ENCODE results near the gene KCTD16. TPM values are rescaled to one million over a fixed set of nuclear protein-coding genes. Genes with fewer than 3 reads are reported as not detected.

Gene KCTD16
- total RNA-seq, 1 experiment from 2014 or later = 0.13 TPM

DNA sequence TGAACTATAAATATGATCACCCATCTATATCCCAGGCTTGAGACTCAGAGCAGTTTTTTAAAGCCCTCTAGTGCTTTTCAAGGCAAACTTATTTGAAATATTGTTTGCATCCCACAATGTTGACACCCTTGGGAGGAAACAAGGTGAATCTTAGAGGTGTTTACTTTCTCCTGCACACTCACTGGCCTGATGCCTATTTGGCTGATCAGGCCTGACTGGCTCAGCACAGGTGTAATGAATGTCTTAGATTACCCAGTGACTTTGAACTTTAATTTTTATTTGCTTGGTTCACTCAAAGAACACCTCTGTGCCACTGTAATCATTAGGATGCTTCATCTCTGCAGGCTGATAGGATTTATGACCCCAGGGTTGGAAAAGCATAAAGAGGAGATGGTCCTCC is 158.3 kb downstream of the KCTD16 start:
- H3K27me3 ChIP-seq = no peaks in the 10 kb centered on the region; the same call in 1 of the 2 replicates
- no peaks in the 10 kb centered on the region for H3K36me3 ChIP-seq
- no peak for DNase-seq
- no peak overlapping the region for H3K4me3 ChIP-seq
- H3K9me3 ChIP-seq = no peaks in the 10 kb centered on the region

DNA sequence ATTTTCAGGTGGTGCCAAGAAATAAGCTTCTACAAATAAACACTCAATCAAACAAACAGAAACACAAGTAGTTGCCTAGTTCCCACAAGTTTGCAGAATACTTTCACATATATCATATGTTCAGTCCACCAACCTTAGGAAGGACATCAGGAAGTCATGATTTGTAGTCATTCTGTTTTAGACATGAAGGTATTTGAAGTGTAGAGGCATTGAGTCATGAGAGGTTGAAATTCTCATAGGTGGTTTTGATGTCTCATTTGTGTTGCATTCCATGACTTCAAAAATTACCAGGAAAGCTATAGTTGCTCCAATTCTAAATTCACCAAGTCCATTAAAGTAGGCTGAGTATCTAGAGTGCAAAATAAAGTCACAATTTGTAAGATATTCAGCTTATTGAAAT is 159.0 kb downstream of the KCTD16 start:
- no peaks in the 10 kb centered on the region; the same call in 1 of the 2 replicates for H3K27me3 ChIP-seq
- no peak for DNase-seq
- H3K9me3 ChIP-seq = no peaks in the 10 kb centered on the region
- H3K36me3 ChIP-seq = no peaks in the 10 kb centered on the region
- no peak overlapping the region for H3K4me3 ChIP-seq

DNA sequence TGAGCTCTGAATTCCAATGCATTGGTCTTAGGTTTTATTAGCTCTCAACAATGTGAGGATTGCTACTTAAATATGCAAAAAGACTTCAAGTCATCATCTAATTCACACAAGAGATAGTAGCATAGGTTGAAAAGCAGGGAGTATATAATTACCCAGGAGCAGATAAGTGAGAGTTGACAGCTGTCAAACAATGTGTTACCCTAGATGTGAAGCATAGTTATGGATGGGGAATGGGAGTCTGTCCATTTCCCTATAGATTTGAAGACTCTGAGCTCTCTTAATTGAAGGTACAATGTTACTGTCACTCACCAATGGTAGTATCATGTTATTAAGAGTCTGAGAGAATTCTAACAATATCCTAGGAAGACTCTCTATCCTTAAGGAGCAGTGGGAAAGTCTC is 160.7 kb downstream of the KCTD16 start:
- no peak for DNase-seq
- Histone ChIP-seq H3K27me3 (no peaks in the 10 kb centered on the region; the same call in 1 of the 2 replicates), H3K9me3 (no peaks in the 10 kb centered on the region), H3K4me3 (no peak overlapping the region), H3K36me3 (no peaks in the 10 kb centered on the region)

GRCh38 chr5:144332265-144332664 is 161.6 kb downstream of the KCTD16 start:
- Histone ChIP-seq H3K36me3 (no peaks in the 10 kb centered on the region), H3K9me3 (no peaks in the 10 kb centered on the region), H3K27me3 (peaks cover 4% of the 10 kb centered on the region; the same call in 1 of the 2 replicates), H3K4me3 (no peak overlapping the region)
- no peak for DNase-seq

DNA sequence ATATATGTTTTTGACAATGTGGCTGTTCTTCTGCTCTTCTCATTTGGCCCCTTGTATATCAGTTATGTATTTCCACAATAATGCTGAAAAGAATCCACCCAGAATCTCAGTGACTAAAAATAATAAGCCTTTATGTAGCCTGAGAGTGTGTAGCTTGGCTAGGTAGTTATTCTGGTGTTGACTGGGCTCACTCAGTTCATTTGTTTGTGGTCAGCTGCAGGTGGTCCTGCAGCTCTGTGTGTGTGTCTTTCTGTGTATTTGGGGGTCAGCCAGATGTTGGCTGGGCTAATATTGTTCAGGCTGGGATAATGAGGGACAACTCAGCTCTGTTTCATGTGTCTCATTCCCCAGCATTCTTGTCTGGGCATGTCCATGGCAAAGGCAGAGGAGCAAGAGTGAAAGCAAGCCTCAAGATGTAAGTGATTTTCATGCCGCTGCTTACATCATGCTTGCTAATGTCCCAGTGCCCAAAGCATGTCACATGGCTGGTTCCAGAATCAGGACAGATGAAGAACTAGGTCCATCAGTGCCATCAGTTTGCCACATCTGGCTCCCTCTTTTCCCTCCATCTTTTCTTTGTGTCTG is 162.8 kb downstream of the KCTD16 start:
- DNase-seq = peak; percentile 5
- Histone ChIP-seq H3K36me3 (no peaks in the 10 kb centered on the region), H3K27me3 (peaks cover 4% of the 10 kb centered on the region; the same call in 1 of the 2 replicates), H3K4me3 (no peak overlapping the region), H3K9me3 (no peaks in the 10 kb centered on the region)

DNA sequence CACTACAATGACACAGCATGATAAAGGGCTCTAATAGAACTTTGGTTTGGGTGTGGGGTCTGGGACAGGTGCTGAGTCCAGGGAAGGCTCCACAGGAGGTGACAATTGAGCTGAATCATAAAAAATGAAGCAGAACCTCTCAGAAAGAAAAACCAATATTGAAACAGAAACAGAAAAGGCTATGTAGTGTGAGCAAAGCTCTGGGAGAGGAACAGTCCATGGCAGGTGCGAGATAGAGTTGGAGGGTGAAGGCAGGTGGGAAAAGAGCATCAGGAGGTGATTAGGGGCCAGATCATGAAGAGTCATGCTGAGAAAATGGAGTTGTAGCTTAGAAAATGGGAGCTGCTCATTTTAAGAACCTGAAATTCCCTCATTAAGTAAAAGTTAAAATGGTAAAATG is 164.9 kb downstream of the KCTD16 start:
- Histone ChIP-seq H3K4me3 (no peak overlapping the region), H3K27me3 (peaks cover 9% of the 10 kb centered on the region), H3K9me3 (0 out of 2 replicates have a peak, but pooled peaks cover 2% of the 10 kb centered on the region), H3K36me3 (no peaks in the 10 kb centered on the region)
- DNase-seq = no peak

DNA sequence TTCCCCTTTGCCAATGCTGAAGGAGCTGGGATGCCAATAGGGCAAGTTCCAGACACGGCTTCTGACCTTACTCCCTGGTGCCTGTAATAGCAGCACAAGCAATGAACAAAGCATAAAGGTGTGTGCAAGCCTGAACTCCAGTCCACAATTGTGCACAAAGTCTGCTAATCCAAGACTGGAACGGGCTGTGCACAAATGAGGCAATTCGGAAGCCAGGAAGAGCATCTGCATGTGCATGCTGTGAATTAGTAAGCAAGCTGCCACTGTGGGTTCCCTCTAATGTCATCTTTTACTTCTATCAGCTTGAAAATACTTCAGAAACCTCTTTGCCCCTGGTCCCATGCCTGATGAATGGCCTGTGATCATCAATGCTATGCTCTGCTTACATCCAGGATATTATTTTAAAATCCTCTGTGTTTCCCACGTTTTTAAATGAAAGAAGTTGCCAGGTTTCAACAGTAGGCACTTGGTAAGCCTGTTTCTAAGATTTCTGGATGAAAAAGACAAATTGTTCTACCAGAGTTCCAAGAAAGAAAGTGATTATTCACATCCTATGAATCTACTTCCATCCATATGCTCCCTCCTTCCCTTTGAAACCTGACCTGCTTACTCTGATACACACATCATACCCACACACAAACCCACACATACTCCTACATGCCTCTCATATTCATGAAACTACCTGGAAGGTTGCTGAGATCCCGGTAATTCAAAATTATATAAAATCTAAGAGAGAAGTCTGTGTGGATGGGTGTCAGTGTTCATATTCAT is 165.7 kb downstream of the KCTD16 start:
- Histone ChIP-seq H3K4me3 (no peak overlapping the region), H3K9me3 (0 out of 2 replicates have a peak, but pooled peaks cover 2% of the 10 kb centered on the region), H3K27me3 (peaks cover 16% of the 10 kb centered on the region), H3K36me3 (no peaks in the 10 kb centered on the region)
- no peak for DNase-seq

DNA sequence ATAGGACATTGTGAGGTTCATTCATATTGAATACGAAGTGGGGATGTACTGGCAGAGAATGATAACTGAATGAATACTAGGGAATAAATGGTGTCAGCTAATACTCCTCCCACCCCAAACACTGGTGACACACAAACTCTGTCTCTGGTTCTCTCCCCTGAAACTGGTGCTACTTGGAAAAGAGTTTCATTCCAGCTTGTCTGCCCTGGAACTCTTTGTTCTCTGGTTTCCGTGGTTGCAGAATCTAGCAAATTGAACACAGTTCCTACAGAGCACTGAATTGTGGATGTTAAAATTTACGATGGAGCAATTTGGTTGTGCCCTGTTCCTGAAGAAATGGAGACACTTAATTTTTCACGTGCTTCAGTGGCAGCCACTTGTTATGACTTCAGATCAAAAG is 181.7 kb downstream of the KCTD16 start:
- peaks cover 19% of the 10 kb centered on the region for H3K27me3 ChIP-seq
- no peak overlapping the region for H3K4me3 ChIP-seq
- no peaks in the 10 kb centered on the region for H3K36me3 ChIP-seq
- DNase-seq = no peak
- no peaks in the 10 kb centered on the region for H3K9me3 ChIP-seq

- no peak overlapping the region for H3K4me3 ChIP-seq
- H3K36me3 ChIP-seq = no peaks in the 10 kb centered on the region
- H3K9me3 ChIP-seq = no peaks in the 10 kb centered on the region
- DNase-seq = no peak
- peaks cover 19% of the 10 kb centered on the region for H3K27me3 ChIP-seq
Observed at GRCh38 chr5:144352732-144353317, 182.2 kb downstream of the KCTD16 start.

- Histone ChIP-seq H3K4me3 (no peak overlapping the region), H3K9me3 (no peaks in the 10 kb centered on the region), H3K27me3 (peaks cover 17% of the 10 kb centered on the region), H3K36me3 (no peaks in the 10 kb centered on the region)
- DNase-seq = no peak
Observed at GRCh38 chr5:144356489-144356888, 185.8 kb downstream of the KCTD16 start.

DNA sequence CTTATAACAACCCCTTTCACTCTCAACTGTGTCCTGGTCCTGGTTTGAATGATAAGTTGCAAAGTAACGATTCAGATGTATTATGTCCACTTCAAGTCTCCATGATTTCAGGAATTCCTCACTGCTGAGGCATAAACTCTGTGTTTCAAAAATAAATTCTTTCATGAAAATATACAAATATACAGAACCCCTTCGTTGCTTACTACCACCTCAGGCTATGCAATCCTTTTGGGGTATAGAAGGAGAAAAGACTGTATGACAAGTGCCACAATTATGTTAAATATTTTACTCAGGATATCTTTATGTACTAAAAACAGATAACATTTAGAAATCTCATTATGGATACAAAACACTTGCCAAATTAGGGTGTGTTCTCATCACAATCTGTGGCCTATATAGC is 190.7 kb downstream of the KCTD16 start:
- Histone ChIP-seq H3K27me3 (peaks cover 2% of the 10 kb centered on the region), H3K4me3 (no peak overlapping the region), H3K9me3 (no peaks in the 10 kb centered on the region), H3K36me3 (no peaks in the 10 kb centered on the region)
- no peak for DNase-seq

GRCh38 chr5:144365885-144366284 is 195.2 kb downstream of the KCTD16 start:
- no peak for DNase-seq
- Histone ChIP-seq H3K36me3 (no peaks in the 10 kb centered on the region), H3K9me3 (no peaks in the 10 kb centered on the region)

DNA sequence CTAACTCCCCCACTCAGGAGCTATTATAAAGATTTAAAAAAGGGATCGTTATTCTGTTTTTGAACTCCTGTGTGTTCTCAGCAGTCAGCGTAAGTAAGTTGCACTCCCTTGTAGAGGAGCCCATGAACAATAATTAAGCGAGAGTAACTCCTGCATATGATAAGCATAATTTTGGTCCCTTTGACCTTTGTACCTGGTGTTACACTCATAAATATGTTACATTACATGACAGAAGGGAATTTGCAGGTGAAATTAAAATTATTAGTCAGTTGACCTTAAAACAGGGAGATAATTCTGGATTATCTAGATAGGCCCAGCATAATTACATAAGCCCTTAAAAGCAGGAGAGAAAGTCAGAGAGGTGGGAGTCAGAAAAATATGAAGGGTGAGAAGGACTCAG is 197.3 kb downstream of the KCTD16 start:
- H3K4me3 ChIP-seq = no peak overlapping the region
- no peaks in the 10 kb centered on the region; the same call in 1 of the 2 replicates for H3K9me3 ChIP-seq
- peaks cover 5% of the 10 kb centered on the region for H3K27me3 ChIP-seq
- H3K36me3 ChIP-seq = no peaks in the 10 kb centered on the region
- DNase-seq = no peak

More at GRCh38 chr5:144365885-144366284, 195.2 kb downstream of the KCTD16 start:
- Histone ChIP-seq H3K4me3 (no peak overlapping the region), H3K27me3 (peaks cover 5% of the 10 kb centered on the region)

GRCh38 chr5:144368556-144368955 is 197.9 kb downstream of the KCTD16 start:
- Histone ChIP-seq H3K27me3 (peaks cover 5% of the 10 kb centered on the region), H3K4me3 (no peak overlapping the region), H3K36me3 (no peaks in the 10 kb centered on the region), H3K9me3 (no peaks in the 10 kb centered on the region; the same call in 1 of the 2 replicates)
- no peak for DNase-seq

GRCh38 chr5:144369006-144369405 is 198.3 kb downstream of the KCTD16 start:
- Histone ChIP-seq H3K27me3 (peaks cover 3% of the 10 kb centered on the region; the same call in 1 of the 2 replicates), H3K9me3 (no peaks in the 10 kb centered on the region; the same call in 1 of the 2 replicates)
- no peak for DNase-seq

GRCh38 chr5:144370273-144370672 is 199.6 kb downstream of the KCTD16 start:
- H3K27me3 ChIP-seq = peaks cover 3% of the 10 kb centered on the region; the same call in 1 of the 2 replicates
- H3K36me3 ChIP-seq = no peaks in the 10 kb centered on the region
- no peak for DNase-seq
- no peak overlapping the region for H3K4me3 ChIP-seq
- no peaks in the 10 kb centered on the region; the same call in 1 of the 2 replicates for H3K9me3 ChIP-seq

More at GRCh38 chr5:144369006-144369405, 198.3 kb downstream of the KCTD16 start:
- H3K36me3 ChIP-seq = no peaks in the 10 kb centered on the region
- H3K4me3 ChIP-seq = no peak overlapping the region

GRCh38 chr5:144374637-144375036 is 204.0 kb downstream of the KCTD16 start:
- Histone ChIP-seq H3K36me3 (no peaks in the 10 kb centered on the region), H3K4me3 (no peak overlapping the region), H3K27me3 (no peaks in the 10 kb centered on the region), H3K9me3 (no peaks in the 10 kb centered on the region; the same call in 1 of the 2 replicates)
- no peak for DNase-seq
